Stimulated activated CD8-positive, alpha-beta memory T cell treated with anti-CD3 and anti-CD28 coated beads, Interleukin-7, amount 100 ng/mL, for 4 hours (primary cell): ENCODE data around the gene TIAL1.
A peak's percentile ranks its signal among the peaks of the same experiment; 100 is the strongest.
"Not testable (repeated sequence)": the region's sequence is repeated elsewhere in the genome, so short reads cannot be mapped to it uniquely, and the experiment has no call there.

Experiments
- DNase-seq, 2 donors: peaks; one replicate each; pipeline ENCODE4 v3.0.0-alpha.2; 2020; ENCODE audit warnings: low read depth in 2 of 2

Gene TIAL1

GRCh38 chr10:119614686-119615085, 17.9 kb upstream of the TIAL1 start:
- no peak for DNase-seq

GRCh38 chr10:119613741-119614140, 17.0 kb upstream of the TIAL1 start:
- no peak for DNase-seq

- DNase-seq: no peak
Measured at GRCh38 chr10:119611433-119611832, 14.7 kb upstream of the TIAL1 start.

GRCh38 chr10:119609516-119609915, 12.8 kb upstream of the TIAL1 start:
- DNase-seq: no peak

- no peak for DNase-seq
Measured at GRCh38 chr10:119608316-119609155, 11.8 kb upstream of the TIAL1 start.

GRCh38 chr10:119604468-119604867, 7.7 kb upstream of the TIAL1 start:
- DNase-seq: no peak

GRCh38 chr10:119602241-119603095, 5.7 kb upstream of the TIAL1 start:
- DNase-seq: no peak

- DNase-seq: no peak
Measured at GRCh38 chr10:119598397-119598796, 1.6 kb upstream of the TIAL1 start.

GRCh38 chr10:119597405-119598186, 832 bp upstream of the TIAL1 start:
- no peak for DNase-seq

- DNase-seq: peak; percentile 54 to 62
Measured at GRCh38 chr10:119595676-119596515, 868 bp downstream of the TIAL1 start.

- DNase-seq: no peak
Measured at GRCh38 chr10:119595134-119595675, 1.6 kb downstream of the TIAL1 start.

- DNase-seq: no peak
Measured at GRCh38 chr10:119588071-119588470, 8.7 kb downstream of the TIAL1 start.

GRCh38 chr10:119578355-119578754, 18.4 kb downstream of the TIAL1 start:
- no peak for DNase-seq

GRCh38 chr10:119575991-119576390, 20.8 kb downstream of the TIAL1 start:
- no peak for DNase-seq

- no peak for DNase-seq
Measured at GRCh38 chr10:119575506-119575905, 21.3 kb downstream of the TIAL1 start.

- DNase-seq: no peak
Measured at GRCh38 chr10:119567978-119568377, 28.8 kb downstream of the TIAL1 start.

GRCh38 chr10:119562097-119562496, 34.7 kb downstream of the TIAL1 start:
- DNase-seq: no peak

GRCh38 chr10:119559511-119559910, 37.3 kb downstream of the TIAL1 start:
- DNase-seq: not testable (repeated sequence)

GRCh38 chr10:119556081-119556480, 40.7 kb downstream of the TIAL1 start:
- not testable (repeated sequence) for DNase-seq

- DNase-seq: no peak
Measured at GRCh38 chr10:119555178-119555784, 41.5 kb downstream of the TIAL1 start.
